H1 (cell line): ENCODE data around the gene CAMSAP1.

ENCODE experiments used
- BRCA1 ChIP-seq: IDR thresholded peaks from 2 replicates; pipeline ENCODE4 v1.6.1; 2012; ENCODE audit warnings: low read depth, low read length, improper control_type of control experiment
- CBX8 ChIP-seq: fragments of 300-800, 300-1000 bp; sonication (generic); IDR thresholded peaks from 2 replicates; pipeline ENCODE4 v1.7.1; 2016; ENCODE audit warnings: low read depth, low read length, borderline replicate concordance
- CTCF ChIP-seq, 3 experiments: IDR thresholded peaks; 1 replicate in 2 of 3; 2 replicates in 1 of 3; pipeline versions ENCODE4 v1.5.1 to v1.6.1; 2011; ENCODE audit warnings: low read length in 3 of 3, mild to moderate bottlenecking in 3 of 3, inconsistent platforms in 2 of 3, low read depth in 1 of 3, moderate library complexity in 1 of 3; ENCODE audit not compliant: insufficient read depth in 1 of 3; ENCODE audit errors: control extremely low read depth in 1 of 3
- E2F6 ChIP-seq: IDR thresholded peaks from 2 replicates; pipeline ENCODE4 v1.6.1; 2012; ENCODE audit warnings: inconsistent platforms
- FOSL1 ChIP-seq: IDR thresholded peaks from 2 replicates; pipeline ENCODE4 v1.6.1; 2011; ENCODE audit warnings: mild to moderate bottlenecking, low read depth, low read length, moderate library complexity; ENCODE audit not compliant: insufficient read depth
- JUN ChIP-seq: IDR thresholded peaks from 2 replicates; pipeline ENCODE4 v1.6.1; 2011; ENCODE audit warnings: low read depth, mild to moderate bottlenecking, improper control_type of control experiment, low read length
- POLR2A ChIP-seq, 2 experiments: IDR thresholded peaks; 1 replicate in 1 of 2; 2 replicates in 1 of 2; pipeline ENCODE4 v1.6.1; 2011; ENCODE audit warnings: low read depth in 2 of 2, low read length in 2 of 2, mild to moderate bottlenecking in 2 of 2; ENCODE audit errors: control extremely low read depth in 1 of 2
- RAD21 ChIP-seq, 2 experiments: IDR thresholded peaks in 1 of 2; conservative IDR thresholded peaks in 1 of 2; 2 replicates each; pipeline ENCODE4 v1.6.1; 2011; ENCODE audit warnings: low read depth in 2 of 2, low read length in 2 of 2, improper control_type of control experiment in 1 of 2, inconsistent platforms in 1 of 2, mild to moderate bottlenecking in 1 of 2, moderate library complexity in 1 of 2
- RFX5 ChIP-seq: IDR thresholded peaks from 2 replicates; pipeline ENCODE4 v1.6.1; 2011; ENCODE audit warnings: low read depth, low read length, improper control_type of control experiment, borderline replicate concordance
- YY1 ChIP-seq: IDR thresholded peaks from 2 replicates; pipeline ENCODE4 v1.6.1; 2011; ENCODE audit warnings: low read depth, mild to moderate bottlenecking, low read length

GRCh38 chr9:135951889-135952663 lies 44.7 kb upstream of the CAMSAP1 start:
- no peak for TF ChIP-seq POLR2A (IDR thresholded peaks at IDR 0.05; ENCODE audit: control extremely low read depth in 1 of 2, low read depth in 2 of 2, low read length in 2 of 2)
- TF ChIP-seq E2F6 = no peak
- TF ChIP-seq FOSL1 = no peak
- no peak for TF ChIP-seq BRCA1
- no peak for TF ChIP-seq CTCF (IDR thresholded peaks at IDR 0.05; ENCODE audit: control extremely low read depth in 1 of 3, insufficient read depth in 1 of 3, low read depth in 1 of 3, low read length in 3 of 3)
- no peak for TF ChIP-seq RAD21 (IDR thresholded peaks at IDR 0.05 in 1 of 2, conservative IDR thresholded peaks at IDR 0.05 in 1 of 2; ENCODE audit: low read depth in 2 of 2, low read length in 2 of 2)
- TF ChIP-seq JUN = no peak
- TF ChIP-seq RFX5 = no peak
- TF ChIP-seq YY1 = no peak
- no peak for TF ChIP-seq CBX8
